ENCODE data around the gene PUS1. TPM values are rescaled to one million over a fixed set of nuclear protein-coding genes. Genes with fewer than 3 reads are reported as not detected.

The PUS1 gene
- total and polyA plus RNA-seq, 12 donors = 5.1 to 17.4 (median 7.8) TPM

- no peaks in the 10 kb centered on the region for H3K27me3 ChIP-seq
- TF ChIP-seq CTCF (IDR thresholded peaks at IDR 0.05) = no peak
- peaks cover 10 to 93% (median 50%) of the 10 kb centered on the region in 9 donors for H3K36me3 ChIP-seq
- no peak for ATAC-seq
- DNase-seq = no peak
- intact Hi-C loops (cut with DNase I) = no loop called here
- no peaks in the 10 kb centered on the region for H3K9me3 ChIP-seq
- H3K4me3 ChIP-seq = no peak overlapping the region
- peaks cover 11 to 30% (median 19%) of the 10 kb centered on the region in 9 donors for H3K4me1 ChIP-seq
- no peak overlapping the region for H3K27ac ChIP-seq
- WGBS, 2 donors = 89 to 90% methylated on average over 36 of the region's 36 CpGs
Observed at GRCh38 chr12:131916306-131917138, 12.6 kb upstream of the PUS1 start.

- WGBS, 2 donors = 83 to 85% methylated on average over 27 to 31 of the region's 31 CpGs
- Histone ChIP-seq H3K9me3 (no peaks in the 10 kb centered on the region), H3K27me3 (no peaks in the 10 kb centered on the region), H3K36me3 (peaks cover 10 to 93% (median 48%) of the 10 kb centered on the region in 9 donors), H3K4me3 (no peak overlapping the region), H3K4me1 (peaks cover 10 to 30% (median 16%) of the 10 kb centered on the region in 9 donors), H3K27ac (no peak overlapping the region)
- TF ChIP-seq CTCF (IDR thresholded peaks at IDR 0.05) = no peak
- ATAC-seq (no peak), DNase-seq (no peak)
- intact Hi-C loops (cut with DNase I) = no loop called here
Observed at GRCh38 chr12:131917139-131917710, 11.9 kb upstream of the PUS1 start.

GRCh38 chr12:131917711-131918306 is 11.3 kb upstream of the PUS1 start:
- ATAC-seq = no peak
- H3K36me3 ChIP-seq = peaks cover 10 to 93% (median 48%) of the 10 kb centered on the region in 9 donors
- TF ChIP-seq CTCF (IDR thresholded peaks at IDR 0.05) = no peak
- no peaks in the 10 kb centered on the region for H3K9me3 ChIP-seq
- H3K4me3 ChIP-seq = no peak overlapping the region
- peaks cover 4 to 28% (median 13%) of the 10 kb centered on the region in 9 donors for H3K4me1 ChIP-seq
- H3K27me3 ChIP-seq = no peaks in the 10 kb centered on the region
- WGBS, 2 donors = 93 to 95% methylated on average over 18 of the region's 18 CpGs
- no peak overlapping the region for H3K27ac ChIP-seq
- DNase-seq = no peak
- intact Hi-C loops (cut with DNase I) = no loop called here

GRCh38 chr12:131918311-131919050 is 10.6 kb upstream of the PUS1 start:
- Histone ChIP-seq H3K27me3 (no peaks in the 10 kb centered on the region), H3K4me3 (no peak overlapping the region), H3K27ac (no peak overlapping the region), H3K36me3 (peaks cover 10 to 86% (median 48%) of the 10 kb centered on the region in 9 donors), H3K4me1 (peaks cover 0 to 27% (median 10%) of the 10 kb centered on the region in 9 donors), H3K9me3 (no peaks in the 10 kb centered on the region)
- no peak for ATAC-seq
- no peak for TF ChIP-seq CTCF (IDR thresholded peaks at IDR 0.05)
- 90 to 93% methylated on average over 16 to 20 of the region's 20 CpGs for WGBS, 2 donors
- no peak for DNase-seq
- intact Hi-C loops (cut with DNase I) = no loop called here

Data from heart right ventricle (tissue), 16 donors.